Measurements from ENCODE around the gene EYS. TPM values are rescaled to one million over a fixed set of nuclear protein-coding genes. Genes with fewer than 3 reads are reported as not detected.

The EYS gene
- total RNA-seq, 2 experiments from 2014 or later = not detected

DNA sequence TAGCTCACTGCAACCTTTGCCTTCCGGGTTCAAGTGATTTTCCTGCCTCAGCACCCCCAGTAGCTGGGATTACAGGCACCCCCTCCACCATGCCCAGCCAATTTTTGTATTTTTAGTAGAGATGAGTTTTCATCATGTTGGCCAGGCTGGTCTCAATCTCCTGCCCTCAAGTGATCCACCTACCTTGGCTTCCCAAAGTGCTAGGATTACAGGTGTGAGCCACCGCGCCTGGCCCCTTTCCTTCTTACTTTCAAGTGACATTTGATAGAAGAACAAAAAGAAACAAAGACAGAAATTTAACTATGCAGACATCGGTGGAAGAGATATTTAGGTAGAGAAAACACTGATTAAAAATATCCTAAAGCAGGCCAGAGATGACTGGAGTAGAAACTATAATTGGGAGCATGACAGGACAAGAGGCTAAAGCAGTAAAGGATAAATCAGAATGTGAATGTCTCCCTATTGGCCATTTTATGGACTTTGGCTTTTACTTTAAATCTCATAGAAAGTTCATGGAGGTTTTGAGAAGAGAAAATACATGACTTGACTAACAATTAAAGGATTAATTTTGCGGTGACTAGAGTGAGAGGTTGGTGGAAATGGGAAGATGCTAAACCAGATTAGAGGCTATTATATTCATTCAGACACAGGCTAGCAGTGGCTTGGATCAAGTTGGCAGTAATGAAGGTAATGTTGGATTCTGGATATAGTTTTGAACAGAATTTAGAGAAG is 2.2 kb upstream of the EYS start:
- ATAC-seq (ENCODE audit: poor library complexity) (no peak), DNase-seq (no peak)
- ChIA-PET CTCF (no interaction called here), POLR2A (no interaction called here)
- Histone ChIP-seq H3K36me3 (ENCODE audit: insufficient read depth, low read length) (no peaks in the 10 kb centered on the region), H3K27me3 (ENCODE audit: control insufficient read depth in 1 of 2, insufficient read depth in 2 of 2, low read length in 2 of 2) (no peaks in the 10 kb centered on the region), H3K27ac (ENCODE audit: low read depth in 1 of 2, low read length in 2 of 2) (no peak overlapping the region), H3K4me3 (ENCODE audit: low read length) (no peak overlapping the region), H3K4me1 (ENCODE audit: insufficient read depth, low read length) (no peaks in the 10 kb centered on the region), H3K9me3 (ENCODE audit: control insufficient read depth in 1 of 2, insufficient read depth in 1 of 2, low read length in 2 of 2) (no peaks in the 10 kb centered on the region)
- H3K9me3 Mint-ChIP-seq = peaks cover 8% of the 10 kb centered on the region
- no peak overlapping the region for H3K27ac Mint-ChIP-seq
- H3K4me3 Mint-ChIP-seq = no peak overlapping the region
- intact Hi-C loops (cut with DNase I, micrococcal nuclease) = no loop called here
- no peaks in the 10 kb centered on the region for H3K36me3 Mint-ChIP-seq (ENCODE audit: low read depth)
- TF ChIP-seq, protein P1, sequence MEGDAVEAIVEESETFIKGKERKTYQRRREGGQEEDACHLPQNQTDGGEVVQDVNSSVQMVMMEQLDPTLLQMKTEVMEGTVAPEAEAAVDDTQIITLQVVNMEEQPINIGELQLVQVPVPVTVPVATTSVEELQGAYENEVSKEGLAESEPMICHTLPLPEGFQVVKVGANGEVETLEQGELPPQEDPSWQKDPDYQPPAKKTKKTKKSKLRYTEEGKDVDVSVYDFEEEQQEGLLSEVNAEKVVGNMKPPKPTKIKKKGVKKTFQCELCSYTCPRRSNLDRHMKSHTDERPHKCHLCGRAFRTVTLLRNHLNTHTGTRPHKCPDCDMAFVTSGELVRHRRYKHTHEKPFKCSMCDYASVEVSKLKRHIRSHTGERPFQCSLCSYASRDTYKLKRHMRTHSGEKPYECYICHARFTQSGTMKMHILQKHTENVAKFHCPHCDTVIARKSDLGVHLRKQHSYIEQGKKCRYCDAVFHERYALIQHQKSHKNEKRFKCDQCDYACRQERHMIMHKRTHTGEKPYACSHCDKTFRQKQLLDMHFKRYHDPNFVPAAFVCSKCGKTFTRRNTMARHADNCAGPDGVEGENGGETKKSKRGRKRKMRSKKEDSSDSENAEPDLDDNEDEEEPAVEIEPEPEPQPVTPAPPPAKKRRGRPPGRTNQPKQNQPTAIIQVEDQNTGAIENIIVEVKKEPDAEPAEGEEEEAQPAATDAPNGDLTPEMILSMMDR (IDR thresholded peaks at IDR 0.05) = no peak
- no peaks in the 10 kb centered on the region for H3K27me3 Mint-ChIP-seq
- H3K4me1 Mint-ChIP-seq (ENCODE audit: low read depth) = no peaks in the 10 kb centered on the region

DNA sequence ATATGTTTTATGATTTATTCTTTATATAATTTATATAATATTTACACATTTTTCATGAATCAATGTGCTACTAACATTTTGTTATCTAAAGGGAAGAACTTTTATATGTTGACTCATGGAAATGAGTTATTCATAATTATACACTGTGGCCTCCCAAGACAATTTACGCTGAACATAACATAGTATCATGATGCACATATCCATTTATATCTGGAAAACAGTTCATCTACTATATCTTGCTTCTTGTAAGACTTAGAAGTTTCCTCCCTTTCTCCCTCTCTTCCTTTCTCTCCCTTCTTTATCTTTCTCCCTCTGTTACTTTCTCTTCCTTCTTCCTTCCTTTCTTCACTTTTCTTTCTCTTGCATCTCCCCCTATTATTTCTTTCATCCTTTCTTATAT is 1.1 kb upstream of the EYS start:
- Histone ChIP-seq H3K4me3 (ENCODE audit: low read length) (no peak overlapping the region), H3K9me3 (ENCODE audit: control insufficient read depth in 1 of 2, insufficient read depth in 1 of 2, low read length in 2 of 2) (no peaks in the 10 kb centered on the region), H3K27ac (ENCODE audit: low read depth in 1 of 2, low read length in 2 of 2) (no peak overlapping the region), H3K27me3 (ENCODE audit: control insufficient read depth in 1 of 2, insufficient read depth in 2 of 2, low read length in 2 of 2) (no peaks in the 10 kb centered on the region), H3K36me3 (ENCODE audit: insufficient read depth, low read length) (no peaks in the 10 kb centered on the region), H3K4me1 (ENCODE audit: insufficient read depth, low read length) (no peaks in the 10 kb centered on the region)
- Mint-ChIP-seq H3K27me3 (no peaks in the 10 kb centered on the region), H3K4me3 (no peak overlapping the region), H3K27ac (no peak overlapping the region), H3K4me1 (ENCODE audit: low read depth) (no peaks in the 10 kb centered on the region), H3K9me3 (peaks cover 6% of the 10 kb centered on the region), H3K36me3 (ENCODE audit: low read depth) (no peaks in the 10 kb centered on the region)
- ATAC-seq (ENCODE audit: poor library complexity) (no peak), DNase-seq (no peak)
- POLR2A ChIA-PET = no interaction called here
- intact Hi-C loops (cut with DNase I, micrococcal nuclease) = no loop called here
- CTCF ChIA-PET = no interaction called here
- TF ChIP-seq, protein P1 (IDR thresholded peaks at IDR 0.05) = no peak

DNA sequence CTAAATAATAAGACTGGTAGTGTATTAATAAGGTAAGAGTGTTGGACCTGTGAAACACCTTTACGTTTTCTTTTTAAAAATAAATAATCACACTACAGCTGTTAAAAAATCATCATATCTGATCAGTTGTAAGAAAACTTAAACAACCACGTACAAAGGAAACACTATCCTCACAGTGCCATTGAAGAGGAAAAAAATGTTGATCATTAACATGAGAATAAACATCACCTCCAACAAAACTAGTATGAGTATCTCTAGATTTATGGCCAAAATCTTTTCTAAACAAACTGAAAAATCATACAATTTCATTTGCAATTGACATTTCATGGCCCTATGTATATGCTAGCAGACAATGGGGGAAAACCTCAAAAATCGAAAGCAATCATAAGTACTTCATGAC is 590 bp downstream of the EYS start:
- no peak overlapping the region for H3K4me3 Mint-ChIP-seq
- no peaks in the 10 kb centered on the region for H3K36me3 Mint-ChIP-seq (ENCODE audit: low read depth)
- Histone ChIP-seq H3K9me3 (ENCODE audit: control insufficient read depth in 1 of 2, insufficient read depth in 1 of 2, low read length in 2 of 2) (no peaks in the 10 kb centered on the region), H3K4me1 (ENCODE audit: insufficient read depth, low read length) (no peaks in the 10 kb centered on the region), H3K27me3 (ENCODE audit: control insufficient read depth in 1 of 2, insufficient read depth in 2 of 2, low read length in 2 of 2) (no peaks in the 10 kb centered on the region), H3K27ac (ENCODE audit: low read depth in 1 of 2, low read length in 2 of 2) (no peak overlapping the region), H3K4me3 (ENCODE audit: low read length) (no peak overlapping the region), H3K36me3 (ENCODE audit: insufficient read depth, low read length) (no peaks in the 10 kb centered on the region)
- peaks cover 8% of the 10 kb centered on the region for H3K9me3 Mint-ChIP-seq
- ATAC-seq (ENCODE audit: poor library complexity) = no peak
- no peaks in the 10 kb centered on the region for H3K4me1 Mint-ChIP-seq (ENCODE audit: low read depth)
- ChIA-PET POLR2A (no interaction called here), CTCF (no interaction called here)
- no peak overlapping the region for H3K27ac Mint-ChIP-seq
- no peak for DNase-seq
- H3K27me3 Mint-ChIP-seq = no peaks in the 10 kb centered on the region
- intact Hi-C loops (cut with DNase I, micrococcal nuclease) = no loop called here
- TF ChIP-seq, protein P1 (IDR thresholded peaks at IDR 0.05) = no peak
